Endothelial cell of umbilical vein (primary cell): ENCODE data around the gene MRGPRF. TPM values are rescaled to one million over a fixed set of nuclear protein-coding genes. Genes with fewer than 3 reads are reported as not detected.

Experiments
- BruUV-seq: library from RNA; stranded (reverse); fragments of 400-500 nt; replicated peaks from 2 replicates; lab custom pipeline; 2021; lab: Mats Ljungman, UMichigan
- CTCF ChIA-PET: fragments of 300-600, 350-600 bp; sonication (Branson Sonifier 250); formaldehyde crosslinking; loops from one replicate; lab custom pipeline; 2021; ENCODE audit warnings: antibody characterized with exemption, inconsistent platforms; lab: Charles Lee
- POLR2A ChIA-PET: fragments of 300-600, 350-600 bp; sonication (Branson Sonifier 250); formaldehyde crosslinking; loops from one replicate; lab custom pipeline; 2021; ENCODE audit warnings: antibody characterized with exemption, inconsistent platforms; lab: Charles Lee
- DNase-seq: peaks from one replicate; pipeline ENCODE4 v3.0.0-alpha.2; 2011; ENCODE audit warnings: low read depth, low spot score
- FAIRE-seq: peaks from 2 replicates; lab custom pipeline; 2011; peaks lifted over from hg19 to GRCh38; lab: Jason Lieb, UNC
- H2AFZ ChIP-seq: 2 replicates; pipeline ENCODE4 v1.6.0; 2012; ENCODE audit warnings: low read depth, low read length, control low read depth, inconsistent platforms
- H3K27ac ChIP-seq: 2 replicates; pipeline ENCODE4 v1.5.1; 2011; ENCODE audit warnings: low read depth, mild to moderate bottlenecking, control low read depth, low read length, moderate library complexity; ENCODE audit not compliant: insufficient read depth
- H3K27me3 ChIP-seq, 2 experiments: 2 replicates each; pipeline versions ENCODE4 v1.6.0 to v1.6.1; 2011; ENCODE audit warnings: low read length in 2 of 2, mixed read lengths in 1 of 2; ENCODE audit not compliant: control insufficient read depth in 2 of 2, insufficient read depth in 2 of 2
- H3K36me3 ChIP-seq, 2 experiments: 2 replicates in 1 of 2; 3 replicates in 1 of 2; pipeline ENCODE4 v1.5.1; 2011; ENCODE audit warnings: low read length in 2 of 2, mild to moderate bottlenecking in 1 of 2, moderate library complexity in 1 of 2; ENCODE audit not compliant: control insufficient read depth in 2 of 2, insufficient read depth in 2 of 2; ENCODE audit errors: extremely low read depth in 1 of 2
- H3K4me1 ChIP-seq: 3 replicates; pipeline ENCODE4 v1.5.1; 2011; ENCODE audit warnings: mild to moderate bottlenecking, low read length; ENCODE audit not compliant: control insufficient read depth, insufficient read depth; ENCODE audit errors: extremely low read depth
- H3K4me2 ChIP-seq: 2 replicates; pipeline ENCODE4 v1.6.1; 2011; ENCODE audit warnings: low read length, control low read depth, mixed read lengths; ENCODE audit not compliant: insufficient read depth
- H3K4me3 ChIP-seq, 3 experiments: fragments of 200-600 bp in 1 of 3; sonication (generic), shearing (Covaris generic) in 1 of 3; replicated peaks in 1 of 3; 2 replicates each; pipeline ENCODE4 v1.5.1; 2011 to 2016; ENCODE audit warnings: control low read depth in 3 of 3, low read length in 3 of 3, mild to moderate bottlenecking in 2 of 3, inconsistent platforms in 1 of 3, low read depth in 1 of 3, moderate library complexity in 1 of 3; ENCODE audit not compliant: insufficient read depth in 1 of 3
- H3K79me2 ChIP-seq: 2 replicates; pipeline ENCODE4 v1.6.0; 2012; ENCODE audit warnings: low read length, inconsistent platforms; ENCODE audit not compliant: control insufficient read depth, insufficient read depth
- H3K9ac ChIP-seq: replicated peaks from 2 replicates; pipeline ENCODE3; 2011; ENCODE audit warnings: low read length, control low read depth; ENCODE audit not compliant: insufficient read depth; ENCODE audit errors: extremely low read depth
- H3K9me1 ChIP-seq: replicated peaks from 3 replicates; pipeline ENCODE4 v1.6.0; 2011; ENCODE audit warnings: mild to moderate bottlenecking, low read length; ENCODE audit not compliant: control insufficient read depth, insufficient read depth; ENCODE audit errors: extremely low read depth
- H3K9me3 ChIP-seq: replicated peaks from 2 replicates; pipeline ENCODE4 v1.5.1; 2012; ENCODE audit warnings: low read length, inconsistent platforms; ENCODE audit not compliant: control insufficient read depth, insufficient read depth
- H4K20me1 ChIP-seq: replicated peaks from 2 replicates; pipeline ENCODE3; 2011; ENCODE audit warnings: mild to moderate bottlenecking, low read length; ENCODE audit not compliant: control insufficient read depth, insufficient read depth; ENCODE audit errors: extremely low read depth
- EZH2 ChIP-seq: IDR thresholded peaks from 2 replicates; pipeline ENCODE4 v1.6.1; 2012; ENCODE audit warnings: borderline replicate concordance, low read depth, mild to moderate bottlenecking, moderate library complexity, low read length, inconsistent platforms; ENCODE audit not compliant: severe bottlenecking
- FOS ChIP-seq: IDR thresholded peaks from 2 replicates; pipeline ENCODE4 v1.6.1; 2011; ENCODE audit warnings: mild to moderate bottlenecking, low read length, moderate library complexity, borderline replicate concordance; ENCODE audit not compliant: insufficient read depth
- GATA2 ChIP-seq: IDR thresholded peaks from 2 replicates; pipeline ENCODE4 v1.7.0; 2011; ENCODE audit warnings: low read depth, mild to moderate bottlenecking, moderate library complexity, mixed read lengths, low read length; ENCODE audit not compliant: insufficient read length, insufficient read depth
- JUN ChIP-seq: IDR thresholded peaks from 2 replicates; pipeline ENCODE4 v1.6.1; 2011; ENCODE audit warnings: borderline replicate concordance, low read depth; ENCODE audit not compliant: insufficient read length, insufficient read depth
- MYC ChIP-seq: IDR thresholded peaks from one replicate; pipeline ENCODE4 v1.6.1; 2011; ENCODE audit warnings: mild to moderate bottlenecking, low read depth, low read length
- POLR2A ChIP-seq: IDR thresholded peaks from 2 replicates; pipeline ENCODE4 v1.6.1; 2012; ENCODE audit warnings: low read depth, mild to moderate bottlenecking, control low read depth, low read length
- POLR2AphosphoS5 ChIP-seq: IDR thresholded peaks from 2 replicates; pipeline ENCODE4 v1.6.1; 2012; ENCODE audit warnings: low read depth, mild to moderate bottlenecking, control low read depth, low read length, moderate library complexity; ENCODE audit not compliant: insufficient read depth
- dilution Hi-C: fragments of 300-500 bp; cut with MboI; formaldehyde crosslinking; loops from one replicate; pipeline ENCODE4 v1.15.0; 2019; ENCODE audit warnings: low sequenced_read_pairs; ENCODE audit not compliant: extremely low pct_ligation_motif_present
- intact Hi-C: fragments of 100-400 bp; cut with micrococcal nuclease; formaldehyde crosslinking; loops from one replicate; pipeline ENCODE4 v1.10.0; 2022
- polyA plus RNA-seq, 4 experiments: library from polyadenylated mRNA; depleted of rRNA in 3 of 4; stranded (reverse) in 3 of 4; unstranded in 1 of 4; fragments of >200 nt; gene quantifications; 2 replicates each; pipeline versions ENCODE4 v1.2.1 to v1.2.3, GENCODE V29; 2011 to 2012; ENCODE audit warnings: missing spikeins in 1 of 4
- total RNA-seq: library from RNA; stranded (reverse); gene quantifications from 2 replicates; pipeline ENCODE4 v1.2.3, GENCODE V29; 2021
- TF ChIP-seq, protein P1 (sequence below): IDR thresholded peaks from 2 replicates; pipeline ENCODE4 v1.6.1; 2011; ENCODE audit not compliant: insufficient read depth, insufficient read length
- TF ChIP-seq, protein P2 (sequence below), 2 donors: IDR thresholded peaks; 1 replicate in 1 of 2; 2 replicates in 1 of 2; pipeline ENCODE4 v1.5.1; 2011; ENCODE audit warnings: low read length in 2 of 2, mild to moderate bottlenecking in 2 of 2, moderate library complexity in 2 of 2, control low read depth in 1 of 2, inconsistent platforms in 1 of 2, low read depth in 1 of 2; ENCODE audit not compliant: insufficient read depth in 1 of 2; ENCODE audit errors: extremely low read depth in 1 of 2

Gene MRGPRF
- total and polyA plus RNA-seq, 2 donors (not counting 3 experiments of a cell fraction or from before 2014, with no cell fraction given) = not detected

DNA sequence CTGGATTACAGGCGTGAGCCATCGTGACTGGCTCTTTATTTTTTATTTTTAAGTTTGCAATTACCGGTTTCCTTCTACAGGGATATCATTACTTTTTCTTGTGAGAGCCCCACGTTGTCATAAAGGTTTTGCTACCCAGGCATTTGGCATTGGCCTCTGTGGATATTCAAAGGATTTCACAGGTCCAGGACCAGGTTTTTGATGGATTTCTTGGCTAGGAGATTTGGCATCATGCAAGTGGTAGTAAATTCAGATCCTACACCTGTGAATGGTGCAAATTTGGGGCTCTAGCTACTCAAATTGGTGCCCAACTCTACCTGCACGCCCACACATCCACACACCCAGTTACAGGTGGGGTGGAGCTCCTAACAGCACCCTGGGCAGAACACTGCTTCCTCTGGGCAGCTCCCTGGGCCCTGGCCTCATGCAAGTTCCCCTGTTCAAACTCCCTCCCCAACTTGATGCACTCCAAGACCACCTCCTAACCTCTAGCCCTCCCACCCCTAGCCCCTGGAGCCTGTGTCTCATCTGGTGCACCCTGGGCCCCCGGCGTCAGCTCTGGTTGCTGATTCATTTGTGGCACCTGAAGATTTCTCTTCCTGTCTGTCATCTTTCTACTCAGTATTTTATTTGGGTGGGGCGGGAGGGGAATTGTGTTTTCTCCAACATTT lies 23.0 kb downstream of the MRGPRF start:
- POLR2A ChIA-PET = no interaction called here
- H3K4me1 ChIP-seq = no peaks in the 10 kb centered on the region
- intact Hi-C loops (no loop called here), dilution Hi-C loops (no loop called here)
- H3K36me3 ChIP-seq = no peaks in the 10 kb centered on the region
- H3K79me2 ChIP-seq = no peaks in the 10 kb centered on the region
- no peak for TF ChIP-seq GATA2
- no peak for TF ChIP-seq POLR2AphosphoS5
- no peak for TF ChIP-seq POLR2A
- TF ChIP-seq, protein P1, sequence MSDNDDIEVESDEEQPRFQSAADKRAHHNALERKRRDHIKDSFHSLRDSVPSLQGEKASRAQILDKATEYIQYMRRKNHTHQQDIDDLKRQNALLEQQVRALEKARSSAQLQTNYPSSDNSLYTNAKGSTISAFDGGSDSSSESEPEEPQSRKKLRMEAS = no peak
- TF ChIP-seq JUN = no peak
- no peak for TF ChIP-seq MYC
- TF ChIP-seq, protein P2, sequence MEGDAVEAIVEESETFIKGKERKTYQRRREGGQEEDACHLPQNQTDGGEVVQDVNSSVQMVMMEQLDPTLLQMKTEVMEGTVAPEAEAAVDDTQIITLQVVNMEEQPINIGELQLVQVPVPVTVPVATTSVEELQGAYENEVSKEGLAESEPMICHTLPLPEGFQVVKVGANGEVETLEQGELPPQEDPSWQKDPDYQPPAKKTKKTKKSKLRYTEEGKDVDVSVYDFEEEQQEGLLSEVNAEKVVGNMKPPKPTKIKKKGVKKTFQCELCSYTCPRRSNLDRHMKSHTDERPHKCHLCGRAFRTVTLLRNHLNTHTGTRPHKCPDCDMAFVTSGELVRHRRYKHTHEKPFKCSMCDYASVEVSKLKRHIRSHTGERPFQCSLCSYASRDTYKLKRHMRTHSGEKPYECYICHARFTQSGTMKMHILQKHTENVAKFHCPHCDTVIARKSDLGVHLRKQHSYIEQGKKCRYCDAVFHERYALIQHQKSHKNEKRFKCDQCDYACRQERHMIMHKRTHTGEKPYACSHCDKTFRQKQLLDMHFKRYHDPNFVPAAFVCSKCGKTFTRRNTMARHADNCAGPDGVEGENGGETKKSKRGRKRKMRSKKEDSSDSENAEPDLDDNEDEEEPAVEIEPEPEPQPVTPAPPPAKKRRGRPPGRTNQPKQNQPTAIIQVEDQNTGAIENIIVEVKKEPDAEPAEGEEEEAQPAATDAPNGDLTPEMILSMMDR (IDR thresholded peaks at IDR 0.05; ENCODE audit: extremely low read depth in 1 of 2, insufficient read depth in 1 of 2, low read depth in 1 of 2, low read length in 2 of 2) = no peak
- TF ChIP-seq EZH2 = no peak
- TF ChIP-seq FOS = no peak
- no peak overlapping the region for H3K4me3 ChIP-seq
- H3K9ac ChIP-seq = no peak overlapping the region
- CTCF ChIA-PET = no interaction called here
- no peaks in the 10 kb centered on the region for H4K20me1 ChIP-seq
- no TSS peak for BruUV-seq
- no peak overlapping the region for H2AFZ ChIP-seq
- H3K27me3 ChIP-seq = peaks cover 6 to 18% of the 10 kb centered on the region in 2 experiments
- H3K27ac ChIP-seq = no peak overlapping the region
- no peaks in the 10 kb centered on the region for H3K9me1 ChIP-seq
- H3K4me2 ChIP-seq = no peak overlapping the region
- no peaks in the 10 kb centered on the region for H3K9me3 ChIP-seq
- no peak for DNase-seq
- FAIRE-seq = no peak
